ENCODE measurements around the gene C10orf120.

The C10orf120 gene

GRCh38 chr10:122658356-122659049 is 41.1 kb downstream of the C10orf120 start:
- no peaks in the 10 kb centered on the region for H3K9me3 ChIP-seq (ENCODE audit: low read length)
- no peaks in the 10 kb centered on the region for H3K27me3 ChIP-seq (ENCODE audit: control insufficient read depth in 1 of 2, insufficient read depth in 2 of 2, low read length in 2 of 2)
- H3K27ac ChIP-seq (ENCODE audit: low read depth, low read length) = no peak overlapping the region

GRCh38 chr10:122657729-122658128 is 41.9 kb downstream of the C10orf120 start:
- Histone ChIP-seq H3K9me3 (ENCODE audit: low read length) (no peaks in the 10 kb centered on the region), H3K27ac (ENCODE audit: low read depth, low read length) (peak overlapping the region; percentile 12), H3K27me3 (ENCODE audit: control insufficient read depth in 1 of 2, insufficient read depth in 2 of 2, low read length in 2 of 2) (no peaks in the 10 kb centered on the region), H3K4me1 (ENCODE audit: insufficient read depth, low read length) (peaks cover 22% of the 10 kb centered on the region), H3K9ac (ENCODE audit: low read length) (no peak overlapping the region), H3K4me3 (ENCODE audit: low read depth in 1 of 2, low read length in 2 of 2) (no peak overlapping the region), H3K36me3 (ENCODE audit: insufficient read depth, low read length) (no peaks in the 10 kb centered on the region)

More at GRCh38 chr10:122658356-122659049, 41.1 kb downstream of the C10orf120 start:
- Histone ChIP-seq H3K36me3 (ENCODE audit: insufficient read depth, low read length) (no peaks in the 10 kb centered on the region), H3K9ac (ENCODE audit: low read length) (no peak overlapping the region), H3K4me1 (ENCODE audit: insufficient read depth, low read length) (peaks cover 22% of the 10 kb centered on the region), H3K4me3 (ENCODE audit: low read depth in 1 of 2, low read length in 2 of 2) (no peak overlapping the region)

GRCh38 chr10:122657255-122657654 is 42.4 kb downstream of the C10orf120 start:
- no peaks in the 10 kb centered on the region for H3K9me3 ChIP-seq (ENCODE audit: low read length)
- no peaks in the 10 kb centered on the region for H3K36me3 ChIP-seq (ENCODE audit: insufficient read depth, low read length)
- H3K4me1 ChIP-seq (ENCODE audit: insufficient read depth, low read length) = peaks cover 22% of the 10 kb centered on the region
- H3K4me3 ChIP-seq (ENCODE audit: low read depth in 1 of 2, low read length in 2 of 2) = no peak overlapping the region
- peak overlapping the region; percentile 12 for H3K27ac ChIP-seq (ENCODE audit: low read depth, low read length)
- H3K9ac ChIP-seq (ENCODE audit: low read length) = no peak overlapping the region
- no peaks in the 10 kb centered on the region for H3K27me3 ChIP-seq (ENCODE audit: control insufficient read depth in 1 of 2, insufficient read depth in 2 of 2, low read length in 2 of 2)

- no peaks in the 10 kb centered on the region for H3K27me3 ChIP-seq (ENCODE audit: control insufficient read depth in 1 of 2, insufficient read depth in 2 of 2, low read length in 2 of 2)
- no peak overlapping the region for H3K9ac ChIP-seq (ENCODE audit: low read length)
- H3K36me3 ChIP-seq (ENCODE audit: insufficient read depth, low read length) = no peaks in the 10 kb centered on the region
- H3K27ac ChIP-seq (ENCODE audit: low read depth, low read length) = peak overlapping the region; percentile 47
- H3K4me3 ChIP-seq (ENCODE audit: low read depth in 1 of 2, low read length in 2 of 2) = no peak overlapping the region
- no peaks in the 10 kb centered on the region for H3K9me3 ChIP-seq (ENCODE audit: low read length)
- H3K4me1 ChIP-seq (ENCODE audit: insufficient read depth, low read length) = peaks cover 22% of the 10 kb centered on the region
Observed at GRCh38 chr10:122656741-122657140, 42.9 kb downstream of the C10orf120 start.

GRCh38 chr10:122656308-122656705 is 43.3 kb downstream of the C10orf120 start:
- H3K36me3 ChIP-seq (ENCODE audit: insufficient read depth, low read length) = no peaks in the 10 kb centered on the region
- H3K27me3 ChIP-seq (ENCODE audit: control insufficient read depth in 1 of 2, insufficient read depth in 2 of 2, low read length in 2 of 2) = no peaks in the 10 kb centered on the region
- peaks cover 22% of the 10 kb centered on the region for H3K4me1 ChIP-seq (ENCODE audit: insufficient read depth, low read length)
- H3K27ac ChIP-seq (ENCODE audit: low read depth, low read length) = peak overlapping the region; percentile 47
- no peak overlapping the region for H3K9ac ChIP-seq (ENCODE audit: low read length)
- no peak overlapping the region for H3K4me3 ChIP-seq (ENCODE audit: low read depth in 1 of 2, low read length in 2 of 2)
- no peaks in the 10 kb centered on the region for H3K9me3 ChIP-seq (ENCODE audit: low read length)

GRCh38 chr10:122655524-122656307 is 43.9 kb downstream of the C10orf120 start:
- Histone ChIP-seq H3K27ac (ENCODE audit: low read depth, low read length) (peak overlapping the region; percentile 47), H3K36me3 (ENCODE audit: insufficient read depth, low read length) (no peaks in the 10 kb centered on the region)

GRCh38 chr10:122650331-122650730 is 49.3 kb downstream of the C10orf120 start:
- no peak overlapping the region for H3K9ac ChIP-seq (ENCODE audit: low read length)
- no peaks in the 10 kb centered on the region for H3K9me3 ChIP-seq (ENCODE audit: low read length)
- H3K36me3 ChIP-seq (ENCODE audit: insufficient read depth, low read length) = no peaks in the 10 kb centered on the region
- no peak overlapping the region for H3K27ac ChIP-seq (ENCODE audit: low read depth, low read length)
- no peaks in the 10 kb centered on the region for H3K4me1 ChIP-seq (ENCODE audit: insufficient read depth, low read length)
- H3K4me3 ChIP-seq (ENCODE audit: low read depth in 1 of 2, low read length in 2 of 2) = no peak overlapping the region
- H3K27me3 ChIP-seq (ENCODE audit: control insufficient read depth in 1 of 2, insufficient read depth in 2 of 2, low read length in 2 of 2) = no peaks in the 10 kb centered on the region

More at GRCh38 chr10:122655524-122656307, 43.9 kb downstream of the C10orf120 start:
- H3K4me3 ChIP-seq (ENCODE audit: low read depth in 1 of 2, low read length in 2 of 2) = no peak overlapping the region
- H3K9me3 ChIP-seq (ENCODE audit: low read length) = no peaks in the 10 kb centered on the region
- no peak overlapping the region for H3K9ac ChIP-seq (ENCODE audit: low read length)
- H3K27me3 ChIP-seq (ENCODE audit: control insufficient read depth in 1 of 2, insufficient read depth in 2 of 2, low read length in 2 of 2) = no peaks in the 10 kb centered on the region
- peaks cover 22% of the 10 kb centered on the region for H3K4me1 ChIP-seq (ENCODE audit: insufficient read depth, low read length)

- H3K27me3 ChIP-seq (ENCODE audit: control insufficient read depth in 1 of 2, insufficient read depth in 2 of 2, low read length in 2 of 2) = no peaks in the 10 kb centered on the region
- no peaks in the 10 kb centered on the region for H3K9me3 ChIP-seq (ENCODE audit: low read length)
- no peaks in the 10 kb centered on the region for H3K36me3 ChIP-seq (ENCODE audit: insufficient read depth, low read length)
- H3K4me3 ChIP-seq (ENCODE audit: low read depth in 1 of 2, low read length in 2 of 2) = no peak overlapping the region
- no peak overlapping the region for H3K9ac ChIP-seq (ENCODE audit: low read length)
- no peak overlapping the region for H3K27ac ChIP-seq (ENCODE audit: low read depth, low read length)
- H3K4me1 ChIP-seq (ENCODE audit: insufficient read depth, low read length) = no peaks in the 10 kb centered on the region
Observed at GRCh38 chr10:122649903-122650302, 49.7 kb downstream of the C10orf120 start.

- Histone ChIP-seq H3K9ac (ENCODE audit: low read length) (no peak overlapping the region), H3K4me1 (ENCODE audit: insufficient read depth, low read length) (no peaks in the 10 kb centered on the region), H3K36me3 (ENCODE audit: insufficient read depth, low read length) (no peaks in the 10 kb centered on the region), H3K4me3 (ENCODE audit: low read depth in 1 of 2, low read length in 2 of 2) (no peak overlapping the region), H3K27me3 (ENCODE audit: control insufficient read depth in 1 of 2, insufficient read depth in 2 of 2, low read length in 2 of 2) (no peaks in the 10 kb centered on the region), H3K9me3 (ENCODE audit: low read length) (no peaks in the 10 kb centered on the region), H3K27ac (ENCODE audit: low read depth, low read length) (no peak overlapping the region)
Observed at GRCh38 chr10:122648599-122649428, 50.8 kb downstream of the C10orf120 start.
